H9 (cell line): Measurements from ENCODE around the gene HCN2. TPM values are rescaled to one million over a fixed set of nuclear protein-coding genes. Genes with fewer than 3 reads are reported as not detected.

Experiments
- DNase-seq: peaks from one replicate; pipeline ENCODE4 v3.0.0-alpha.2; 2017
- H2AFZ ChIP-seq: one replicate; pipeline ENCODE4 v1.6.1; 2013; ENCODE audit warnings: mild to moderate bottlenecking, low read length, control low read depth, moderate library complexity
- H2AK5ac ChIP-seq: 2 replicates; pipeline ENCODE4 v1.6.1; 2013; ENCODE audit warnings: low read length, control low read depth, mixed read lengths; ENCODE audit not compliant: insufficient read length
- H2BK120ac ChIP-seq: one replicate; pipeline ENCODE4 v1.6.1; 2013; ENCODE audit warnings: low read depth, mild to moderate bottlenecking, low read length, control low read depth, inconsistent platforms; ENCODE audit not compliant: poor library complexity, severe bottlenecking
- H2BK12ac ChIP-seq: 2 replicates; pipeline ENCODE4 v1.6.1; 2013; ENCODE audit warnings: low read length, control low read depth, mixed read lengths, low read depth; ENCODE audit not compliant: insufficient read length
- H2BK15ac ChIP-seq: 2 replicates; pipeline ENCODE4 v1.6.1; 2013; ENCODE audit warnings: low read depth, low read length, control low read depth
- H2BK20ac ChIP-seq: one replicate; pipeline ENCODE4 v1.6.1; 2013; ENCODE audit warnings: low read depth, mild to moderate bottlenecking, low read length, control low read depth, inconsistent platforms; ENCODE audit not compliant: poor library complexity, severe bottlenecking
- H2BK5ac ChIP-seq: 2 replicates; pipeline ENCODE4 v1.6.1; 2013; ENCODE audit warnings: low read length, control low read depth, mixed read lengths; ENCODE audit not compliant: insufficient read length
- H3K14ac ChIP-seq: 2 replicates; pipeline ENCODE4 v1.6.1; 2013; ENCODE audit warnings: low read length, control low read depth; ENCODE audit not compliant: insufficient read depth
- H3K18ac ChIP-seq: 2 replicates; pipeline ENCODE4 v1.6.1; 2013; ENCODE audit warnings: low read depth, mild to moderate bottlenecking, mixed read lengths, low read length, control low read depth; ENCODE audit not compliant: insufficient read length
- H3K23ac ChIP-seq: 2 replicates; pipeline ENCODE4 v1.6.1; 2013; ENCODE audit warnings: low read length, control low read depth, mixed read lengths, low read depth; ENCODE audit not compliant: insufficient read length
- H3K23me2 ChIP-seq: 2 replicates; pipeline ENCODE4 v1.6.1; 2013; ENCODE audit warnings: low read depth, mild to moderate bottlenecking, mixed read lengths, low read length, control low read depth; ENCODE audit not compliant: insufficient read length, poor library complexity, severe bottlenecking
- H3K27ac ChIP-seq: 2 replicates; pipeline ENCODE4 v1.5.1; 2013; ENCODE audit warnings: low read length, control low read depth, mixed read lengths, low read depth; ENCODE audit not compliant: insufficient read length
- H3K27me3 ChIP-seq: 2 replicates; pipeline ENCODE4 v1.6.1; 2013; ENCODE audit warnings: low read length, control low read depth, inconsistent platforms; ENCODE audit not compliant: insufficient read depth
- H3K4ac ChIP-seq: 2 replicates; pipeline ENCODE4 v1.6.1; 2013; ENCODE audit warnings: low read depth, mild to moderate bottlenecking, control low read depth, inconsistent platforms, low read length, moderate library complexity
- H3K4me1 ChIP-seq: 2 replicates; pipeline ENCODE4 v1.6.1; 2013; ENCODE audit warnings: low read length, control low read depth, inconsistent platforms; ENCODE audit not compliant: insufficient read depth
- H3K4me2 ChIP-seq: 2 replicates; pipeline ENCODE4 v1.6.1; 2013; ENCODE audit warnings: low read length, control low read depth, mixed read lengths; ENCODE audit not compliant: insufficient read length, insufficient read depth
- H3K56ac ChIP-seq: 2 replicates; pipeline ENCODE4 v1.6.1; 2013; ENCODE audit warnings: low read depth, mild to moderate bottlenecking, mixed read lengths, low read length, control low read depth; ENCODE audit not compliant: insufficient read length
- H3K79me1 ChIP-seq: 2 replicates; pipeline ENCODE4 v1.6.1; 2013; ENCODE audit warnings: low read depth, mild to moderate bottlenecking, moderate library complexity, low read length, control low read depth, inconsistent platforms; ENCODE audit not compliant: insufficient read depth, poor library complexity, severe bottlenecking
- H3K79me2 ChIP-seq: 2 replicates; pipeline ENCODE4 v1.6.1; 2013; ENCODE audit warnings: low read length, control low read depth, inconsistent platforms; ENCODE audit not compliant: insufficient read depth
- H3K9ac ChIP-seq: 2 replicates; pipeline ENCODE4 v1.6.1; 2013; ENCODE audit warnings: low read length, control low read depth, mixed read lengths; ENCODE audit not compliant: insufficient read length; ENCODE audit errors: extremely low read depth
- H3K9me3 ChIP-seq: one replicate; pipeline ENCODE4 v1.6.1; 2013; ENCODE audit warnings: low read depth, low read length, inconsistent platforms; ENCODE audit not compliant: control insufficient read depth
- H3T11ph ChIP-seq: one replicate; pipeline ENCODE4 v1.6.1; 2013; ENCODE audit warnings: mild to moderate bottlenecking, low read length, control low read depth, inconsistent platforms
- H4K20me1 ChIP-seq: one replicate; pipeline ENCODE4 v1.6.1; 2013; ENCODE audit not compliant: control insufficient read depth, insufficient read length, insufficient read depth
- H4K5ac ChIP-seq: 2 replicates; pipeline ENCODE4 v1.6.1; 2013; ENCODE audit warnings: low read depth, mild to moderate bottlenecking, mixed read lengths, low read length, control low read depth; ENCODE audit not compliant: insufficient read length
- H4K8ac ChIP-seq: replicated peaks from 2 replicates; pipeline ENCODE4 v1.6.1; 2013; ENCODE audit warnings: low read length, control low read depth, mixed read lengths, low read depth; ENCODE audit not compliant: insufficient read length
- H4K91ac ChIP-seq: 2 replicates; pipeline ENCODE4 v1.6.1; 2013; ENCODE audit warnings: low read depth, mild to moderate bottlenecking, moderate library complexity, mixed read lengths, low read length, control low read depth; ENCODE audit not compliant: insufficient read length
- H3K27ac Mint-ChIP-seq, 3 experiments: 2 replicates in 2 of 3; 3 replicates in 1 of 3; pipeline ENCODE4 v1.8.0; 2020 to 2021; ENCODE audit warnings: mixed read lengths in 3 of 3, mild to moderate bottlenecking in 1 of 3, moderate library complexity in 1 of 3
- H3K27me3 Mint-ChIP-seq: 2 replicates; pipeline ENCODE4 v1.8.0; 2021; ENCODE audit warnings: low read depth, mild to moderate bottlenecking, moderate library complexity, mixed read lengths
- H3K36me3 Mint-ChIP-seq, 3 experiments: 2 replicates in 2 of 3; 3 replicates in 1 of 3; pipeline ENCODE4 v1.8.0; 2020 to 2021; ENCODE audit warnings: low read depth in 3 of 3, mixed read lengths in 3 of 3; ENCODE audit not compliant: insufficient read depth in 1 of 3
- H3K4me1 Mint-ChIP-seq, 2 experiments: 2 replicates each; pipeline ENCODE4 v1.8.0; 2020; ENCODE audit warnings: mixed read lengths in 2 of 2
- H3K4me3 Mint-ChIP-seq, 2 experiments: 2 replicates in 1 of 2; 3 replicates in 1 of 2; pipeline ENCODE4 v1.8.0; 2020 to 2021; ENCODE audit warnings: mild to moderate bottlenecking in 2 of 2, mixed read lengths in 2 of 2, moderate library complexity in 1 of 2
- H3K9me3 Mint-ChIP-seq, 2 experiments: 2 replicates in 1 of 2; 3 replicates in 1 of 2; pipeline ENCODE4 v1.8.0; 2020; ENCODE audit warnings: mild to moderate bottlenecking in 2 of 2, mixed read lengths in 2 of 2, moderate library complexity in 1 of 2
- WGBS: extraction: QIAGEN DNeasy Blood & Tissue Kit; methylation state at CpG from one replicate; pipeline ENCODE4 v1.1.7; 2013; ENCODE audit warnings: missing lambda C conversion rate, low lambda C conversion rate, mixed read lengths; ENCODE audit not compliant: insufficient read length; ENCODE audit errors: extremely low coverage; 5-methylcytosine and 5-hydroxymethylcytosine counted together
- total RNA-seq: library from RNA; stranded (reverse); gene quantifications from 2 replicates; pipeline ENCODE4 v1.2.1, GENCODE V29; 2021
- TF ChIP-seq, protein P1 (sequence below): fragments of 200-600 bp; sonication (generic); conservative IDR thresholded peaks from 3 replicates; pipeline ENCODE4 v1.8.0; 2021; ENCODE audit warnings: antibody characterized with exemption, mild to moderate bottlenecking

HCN2 gene
- total RNA-seq, 1 experiment from 2014 or later: 3.7 TPM

- peak; percentile 27 for DNase-seq
- Histone ChIP-seq H3K27me3 (no peaks in the 10 kb centered on the region), H3K4me2 (no peak overlapping the region), H2BK12ac (no peak overlapping the region), H2AK5ac (no peak overlapping the region), H3K23ac (no peak overlapping the region), H3T11ph (no peak overlapping the region), H2AFZ (no peak overlapping the region), H4K20me1 (no peaks in the 10 kb centered on the region), H3K56ac (no peak overlapping the region), H2BK20ac (no peak overlapping the region), H3K18ac (no peak overlapping the region), H2BK120ac (no peak overlapping the region), H3K9ac (no peak overlapping the region), H3K4ac (no peak overlapping the region), H4K8ac (no peak overlapping the region), H3K14ac (no peak overlapping the region), H2BK5ac (no peak overlapping the region), H4K91ac (no peak overlapping the region), H3K9me3 (no peaks in the 10 kb centered on the region), H3K79me2 (no peaks in the 10 kb centered on the region), H3K79me1 (no peaks in the 10 kb centered on the region), H3K23me2 (no peaks in the 10 kb centered on the region), H3K27ac (no peak overlapping the region), H2BK15ac (no peak overlapping the region), H4K5ac (no peak overlapping the region), H3K4me1 (no peaks in the 10 kb centered on the region)
- H3K27me3 Mint-ChIP-seq: peaks cover 11% of the 10 kb centered on the region
- WGBS: no CpG with 5 or more reads among the region's 51 CpGs
- H3K9me3 Mint-ChIP-seq: no peaks in the 10 kb centered on the region
- H3K36me3 Mint-ChIP-seq: peaks cover 12 to 32% (median 31%) of the 10 kb centered on the region in 3 experiments
- peaks cover 0 to 2% of the 10 kb centered on the region in 2 experiments; a peak in 2 of 4 replicates for H3K4me1 Mint-ChIP-seq
- TF ChIP-seq, protein P1, sequence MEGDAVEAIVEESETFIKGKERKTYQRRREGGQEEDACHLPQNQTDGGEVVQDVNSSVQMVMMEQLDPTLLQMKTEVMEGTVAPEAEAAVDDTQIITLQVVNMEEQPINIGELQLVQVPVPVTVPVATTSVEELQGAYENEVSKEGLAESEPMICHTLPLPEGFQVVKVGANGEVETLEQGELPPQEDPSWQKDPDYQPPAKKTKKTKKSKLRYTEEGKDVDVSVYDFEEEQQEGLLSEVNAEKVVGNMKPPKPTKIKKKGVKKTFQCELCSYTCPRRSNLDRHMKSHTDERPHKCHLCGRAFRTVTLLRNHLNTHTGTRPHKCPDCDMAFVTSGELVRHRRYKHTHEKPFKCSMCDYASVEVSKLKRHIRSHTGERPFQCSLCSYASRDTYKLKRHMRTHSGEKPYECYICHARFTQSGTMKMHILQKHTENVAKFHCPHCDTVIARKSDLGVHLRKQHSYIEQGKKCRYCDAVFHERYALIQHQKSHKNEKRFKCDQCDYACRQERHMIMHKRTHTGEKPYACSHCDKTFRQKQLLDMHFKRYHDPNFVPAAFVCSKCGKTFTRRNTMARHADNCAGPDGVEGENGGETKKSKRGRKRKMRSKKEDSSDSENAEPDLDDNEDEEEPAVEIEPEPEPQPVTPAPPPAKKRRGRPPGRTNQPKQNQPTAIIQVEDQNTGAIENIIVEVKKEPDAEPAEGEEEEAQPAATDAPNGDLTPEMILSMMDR: no peak
- H3K4me3 Mint-ChIP-seq: no peak overlapping the region
- no peak overlapping the region; a peak in 1 of 7 replicates for H3K27ac Mint-ChIP-seq
Measured at GRCh38 chr19:540867-541637, 48.6 kb upstream of the HCN2 start.
